Ishikawa (cell line): Measurements from ENCODE around the gene LIPE.

ENCODE experiments used
- CEBPB ChIP-seq: IDR thresholded peaks from 2 replicates; pipeline ENCODE4 v1.6.1; 2012
- CREB1 ChIP-seq: IDR thresholded peaks from 2 replicates; pipeline ENCODE4 v1.6.1; 2012; ENCODE audit warnings: low read depth
- EP300 ChIP-seq: IDR thresholded peaks from 2 replicates; pipeline ENCODE4 v1.6.1; 2012; ENCODE audit warnings: borderline replicate concordance
- RAD21 ChIP-seq: IDR thresholded peaks from 2 replicates; pipeline ENCODE4 v1.6.1; 2012; ENCODE audit warnings: low read depth
- TAF1 ChIP-seq: IDR thresholded peaks from 2 replicates; pipeline ENCODE4 v1.6.1; 2012; ENCODE audit warnings: low read depth, mild to moderate bottlenecking
- TF ChIP-seq, protein P1 (sequence below): IDR thresholded peaks from 2 replicates; pipeline ENCODE4 v1.6.1; 2012
- TF ChIP-seq, protein P2 (sequence below): IDR thresholded peaks from 2 replicates; pipeline ENCODE4 v1.6.1; 2012; ENCODE audit warnings: low read depth, mild to moderate bottlenecking

DNA sequence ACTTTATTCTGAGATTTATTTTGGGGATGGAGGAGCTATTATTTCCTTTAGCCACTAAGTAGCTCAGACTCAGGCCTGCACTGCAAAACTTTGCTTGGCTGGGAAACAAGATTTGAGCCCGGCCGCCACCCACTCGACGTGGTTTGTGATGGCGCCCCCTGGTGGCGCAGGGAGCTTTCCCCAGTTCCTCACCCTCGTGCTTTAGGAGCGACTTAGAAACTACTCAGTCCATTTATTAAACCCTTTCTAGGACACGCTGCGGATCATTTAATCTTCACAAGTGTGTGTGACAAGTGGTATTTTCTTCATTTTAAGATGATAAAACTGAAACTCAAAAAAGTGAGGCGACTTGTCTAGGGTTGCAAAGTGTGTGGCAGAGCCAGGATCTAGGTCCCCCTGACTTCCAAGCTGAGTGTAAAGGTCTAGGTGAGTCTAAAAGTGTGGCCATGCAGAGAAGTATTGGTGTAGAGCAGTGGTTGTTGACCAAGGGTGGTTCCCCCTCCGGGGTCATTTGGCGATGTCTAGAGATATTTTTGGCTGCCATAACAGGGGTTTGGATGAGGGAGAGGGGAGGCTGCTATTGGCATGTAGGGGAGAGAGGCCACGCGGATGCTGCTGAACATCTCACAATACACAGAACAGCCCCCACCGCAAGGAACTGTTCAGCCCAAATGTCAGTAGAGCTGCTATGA lies 13.3 kb upstream of the LIPE start:
- no peak for TF ChIP-seq EP300
- TF ChIP-seq, protein P1, sequence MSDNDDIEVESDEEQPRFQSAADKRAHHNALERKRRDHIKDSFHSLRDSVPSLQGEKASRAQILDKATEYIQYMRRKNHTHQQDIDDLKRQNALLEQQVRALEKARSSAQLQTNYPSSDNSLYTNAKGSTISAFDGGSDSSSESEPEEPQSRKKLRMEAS, result no peak
- TF ChIP-seq, protein P2, sequence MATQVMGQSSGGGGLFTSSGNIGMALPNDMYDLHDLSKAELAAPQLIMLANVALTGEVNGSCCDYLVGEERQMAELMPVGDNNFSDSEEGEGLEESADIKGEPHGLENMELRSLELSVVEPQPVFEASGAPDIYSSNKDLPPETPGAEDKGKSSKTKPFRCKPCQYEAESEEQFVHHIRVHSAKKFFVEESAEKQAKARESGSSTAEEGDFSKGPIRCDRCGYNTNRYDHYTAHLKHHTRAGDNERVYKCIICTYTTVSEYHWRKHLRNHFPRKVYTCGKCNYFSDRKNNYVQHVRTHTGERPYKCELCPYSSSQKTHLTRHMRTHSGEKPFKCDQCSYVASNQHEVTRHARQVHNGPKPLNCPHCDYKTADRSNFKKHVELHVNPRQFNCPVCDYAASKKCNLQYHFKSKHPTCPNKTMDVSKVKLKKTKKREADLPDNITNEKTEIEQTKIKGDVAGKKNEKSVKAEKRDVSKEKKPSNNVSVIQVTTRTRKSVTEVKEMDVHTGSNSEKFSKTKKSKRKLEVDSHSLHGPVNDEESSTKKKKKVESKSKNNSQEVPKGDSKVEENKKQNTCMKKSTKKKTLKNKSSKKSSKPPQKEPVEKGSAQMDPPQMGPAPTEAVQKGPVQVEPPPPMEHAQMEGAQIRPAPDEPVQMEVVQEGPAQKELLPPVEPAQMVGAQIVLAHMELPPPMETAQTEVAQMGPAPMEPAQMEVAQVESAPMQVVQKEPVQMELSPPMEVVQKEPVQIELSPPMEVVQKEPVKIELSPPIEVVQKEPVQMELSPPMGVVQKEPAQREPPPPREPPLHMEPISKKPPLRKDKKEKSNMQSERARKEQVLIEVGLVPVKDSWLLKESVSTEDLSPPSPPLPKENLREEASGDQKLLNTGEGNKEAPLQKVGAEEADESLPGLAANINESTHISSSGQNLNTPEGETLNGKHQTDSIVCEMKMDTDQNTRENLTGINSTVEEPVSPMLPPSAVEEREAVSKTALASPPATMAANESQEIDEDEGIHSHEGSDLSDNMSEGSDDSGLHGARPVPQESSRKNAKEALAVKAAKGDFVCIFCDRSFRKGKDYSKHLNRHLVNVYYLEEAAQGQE, result no peak
- TF ChIP-seq CREB1, result no peak
- TF ChIP-seq CEBPB, result no peak
- no peak for TF ChIP-seq TAF1
- TF ChIP-seq RAD21, result peak; percentile 7; the same call in 1 of the 2 replicates
